Liver (tissue), 9 donors: ENCODE results near the gene OGG1. TPM values are rescaled to one million over a fixed set of nuclear protein-coding genes. Genes with fewer than 3 reads are reported as not detected.

Source experiments
- DNase-seq: peaks from one replicate; pipeline ENCODE4 v3.0.0-alpha.2; 2017; ENCODE audit warnings: low spot score
- H3K27ac ChIP-seq, 2 donors: one replicate each; pipeline ENCODE4 v1.7.0; 2013; ENCODE audit warnings: inconsistent platforms in 2 of 2, low read length in 2 of 2, control low read depth in 1 of 2, low read depth in 1 of 2, mild to moderate bottlenecking in 1 of 2
- H3K27me3 ChIP-seq, 4 donors: one replicate each; pipeline versions ENCODE4 v1.6.1 to v1.7.0; 2013; ENCODE audit warnings: low read length in 3 of 4, inconsistent platforms in 1 of 4, mild to moderate bottlenecking in 1 of 4, moderate library complexity in 1 of 4; ENCODE audit not compliant: control insufficient read depth in 4 of 4, insufficient read depth in 4 of 4
- H3K36me3 ChIP-seq, 4 donors: one replicate each; pipeline versions ENCODE4 v1.6.1 to v1.7.0; 2013; ENCODE audit warnings: low read length in 3 of 4, mild to moderate bottlenecking in 3 of 4, low read depth in 1 of 4, moderate library complexity in 1 of 4; ENCODE audit not compliant: control insufficient read depth in 4 of 4, insufficient read depth in 3 of 4
- H3K4me1 ChIP-seq, 4 donors: one replicate each; pipeline versions ENCODE4 v1.6.1 to v1.7.0; 2013; ENCODE audit warnings: low read length in 3 of 4, mild to moderate bottlenecking in 3 of 4, moderate library complexity in 1 of 4; ENCODE audit not compliant: control insufficient read depth in 4 of 4, insufficient read depth in 4 of 4
- H3K4me3 ChIP-seq, 3 donors: one replicate each; pipeline versions ENCODE4 v1.6.1 to v1.7.0; 2013; ENCODE audit warnings: low read length in 3 of 3, control low read depth in 1 of 3, low read depth in 1 of 3, mild to moderate bottlenecking in 1 of 3
- H3K9ac ChIP-seq, 2 donors: one replicate each; pipeline ENCODE4 v1.7.0; 2013; ENCODE audit warnings: low read length in 2 of 2, mild to moderate bottlenecking in 2 of 2, moderate library complexity in 2 of 2, control low read depth in 1 of 2, low read depth in 1 of 2
- H3K9me3 ChIP-seq, 4 donors: one replicate each; pipeline versions ENCODE4 v1.6.1 to v1.7.0; 2013; ENCODE audit warnings: low read length in 3 of 4; ENCODE audit not compliant: control insufficient read depth in 4 of 4
- EGR1 ChIP-seq, 2 donors: IDR thresholded peaks; 2 replicates each; pipeline ENCODE4 v1.6.1; 2016 to 2018; ENCODE audit warnings: antibody characterized with exemption in 2 of 2, low read depth in 2 of 2
- FOXA1 ChIP-seq: IDR thresholded peaks from 2 replicates; pipeline ENCODE4 v1.6.1; 2016; ENCODE audit warnings: antibody characterized with exemption
- FOXA2 ChIP-seq: IDR thresholded peaks from 2 replicates; pipeline ENCODE4 v1.6.1; 2016; ENCODE audit warnings: antibody characterized with exemption
- GABPA ChIP-seq, 2 donors: IDR thresholded peaks in 1 of 2; conservative IDR thresholded peaks in 1 of 2; 2 replicates each; pipeline ENCODE4 v1.6.1; 2016; ENCODE audit warnings: antibody characterized with exemption in 2 of 2, mild to moderate bottlenecking in 1 of 2, moderate library complexity in 1 of 2
- HNF4A ChIP-seq, 2 donors: conservative IDR thresholded peaks; 2 replicates each; pipeline ENCODE4 v1.6.1; 2016; ENCODE audit warnings: antibody characterized with exemption in 2 of 2, mild to moderate bottlenecking in 2 of 2
- HNF4G ChIP-seq: IDR thresholded peaks from 2 replicates; pipeline ENCODE4 v1.6.1; 2016; ENCODE audit warnings: antibody characterized with exemption
- JUND ChIP-seq, 2 donors: IDR thresholded peaks; 2 replicates each; pipeline ENCODE4 v1.6.1; 2016; ENCODE audit warnings: antibody characterized with exemption in 2 of 2
- NR2F2 ChIP-seq: IDR thresholded peaks from 2 replicates; pipeline ENCODE4 v1.6.1; 2016; ENCODE audit warnings: antibody characterized with exemption
- RAD21 ChIP-seq, 2 donors: IDR thresholded peaks; 2 replicates each; pipeline ENCODE4 v1.6.1; 2016; ENCODE audit warnings: antibody characterized with exemption in 2 of 2, mild to moderate bottlenecking in 2 of 2
- SP1 ChIP-seq: IDR thresholded peaks from 2 replicates; pipeline ENCODE4 v1.6.1; 2018; ENCODE audit warnings: antibody characterized with exemption, mild to moderate bottlenecking
- TAF1 ChIP-seq: conservative IDR thresholded peaks from 2 replicates; pipeline ENCODE4 v1.6.1; 2016; ENCODE audit warnings: antibody characterized with exemption, mild to moderate bottlenecking
- YY1 ChIP-seq: IDR thresholded peaks from 2 replicates; pipeline ENCODE4 v1.6.1; 2016; ENCODE audit warnings: antibody characterized with exemption, mild to moderate bottlenecking
- WGBS: extraction: QIAGEN DNeasy Blood & Tissue Kit; methylation state at CpG from one replicate; pipeline ENCODE4 v1.1.7; 2013; 5-methylcytosine and 5-hydroxymethylcytosine counted together
- polyA plus RNA-seq, 2 donors: library from polyadenylated mRNA; stranded (reverse) in 1 of 2; unstranded in 1 of 2; fragments of 200-250 nt in 1 of 2; fragments of >200 nt in 1 of 2; fragmentation: Nextera tagmentation in 1 of 2; extraction: Ambion mirVana in 1 of 2; gene quantifications; one replicate each; pipeline versions ENCODE4 v1.2.1 to v1.2.3, GENCODE V29; 2013 to 2015
- total RNA-seq, 2 donors: library from RNA; depleted of rRNA; stranded (reverse); fragments of >200 nt; gene quantifications; one replicate each; pipeline ENCODE4 v1.2.3, GENCODE V29; 2014
- TF ChIP-seq, protein P1 (sequence below): fragments of 150-350 bp; IDR thresholded peaks from 2 replicates; pipeline ENCODE4 v1.5.1; 2017; ENCODE audit warnings: improper control_type of control experiment, low read depth, low read length; ENCODE audit not compliant: missing input control
- TF ChIP-seq, protein P2 (sequence below): IDR thresholded peaks from 2 replicates; pipeline ENCODE4 v1.6.1; 2016; ENCODE audit warnings: antibody characterized with exemption, mild to moderate bottlenecking
- TF ChIP-seq, protein P3 (sequence below): IDR thresholded peaks from 2 replicates; pipeline ENCODE4 v1.6.1; 2016; ENCODE audit warnings: antibody characterized with exemption
- TF ChIP-seq, protein P4 (sequence below): IDR thresholded peaks from 2 replicates; pipeline ENCODE4 v1.6.1; 2016; ENCODE audit warnings: antibody characterized with exemption
- donor health status: healthy.
- donor health status: healthy.
- donor health status: healthy.
- donor health status: healthy.
- donor health status: healthy.

The OGG1 gene
- total and polyA plus RNA-seq, 4 donors = 8.9 to 19.8 (median 10.0) TPM

DNA sequence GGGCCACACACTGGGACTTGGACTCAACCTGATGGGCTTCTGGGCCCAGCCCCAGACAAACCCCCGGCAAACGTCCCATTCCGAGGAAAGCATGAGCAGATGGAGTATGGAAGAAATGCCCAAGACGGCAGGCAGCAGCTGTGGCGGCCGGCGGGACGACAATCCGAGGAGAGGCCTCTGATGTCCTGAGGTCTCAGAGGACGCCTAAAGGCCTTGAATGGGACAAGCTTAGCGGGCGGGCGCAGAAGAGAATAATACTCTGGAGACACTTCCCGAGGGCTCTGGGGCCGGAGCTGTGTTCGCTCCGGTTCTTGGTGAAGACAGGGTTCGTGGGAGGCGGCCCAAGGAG lies 482 bp upstream of the OGG1 start:
- Histone ChIP-seq H3K27me3 (no peaks in the 10 kb centered on the region), H3K27ac (peak overlapping the region; percentile 64 to 88), H3K4me1 (peaks cover 5 to 27% (median 22%) of the 10 kb centered on the region in 4 donors), H3K4me3 (peak overlapping the region; percentile 61 to 85 (median 75)), H3K9ac (peak overlapping the region; percentile 27 to 42), H3K9me3 (no peaks in the 10 kb centered on the region), H3K36me3 (peaks cover 16 to 46% (median 34%) of the 10 kb centered on the region in 4 donors)
- DNase-seq = no peak
- WGBS = 12% methylated on average over 19 of the region's 19 CpGs
- TF ChIP-seq, protein P1, sequence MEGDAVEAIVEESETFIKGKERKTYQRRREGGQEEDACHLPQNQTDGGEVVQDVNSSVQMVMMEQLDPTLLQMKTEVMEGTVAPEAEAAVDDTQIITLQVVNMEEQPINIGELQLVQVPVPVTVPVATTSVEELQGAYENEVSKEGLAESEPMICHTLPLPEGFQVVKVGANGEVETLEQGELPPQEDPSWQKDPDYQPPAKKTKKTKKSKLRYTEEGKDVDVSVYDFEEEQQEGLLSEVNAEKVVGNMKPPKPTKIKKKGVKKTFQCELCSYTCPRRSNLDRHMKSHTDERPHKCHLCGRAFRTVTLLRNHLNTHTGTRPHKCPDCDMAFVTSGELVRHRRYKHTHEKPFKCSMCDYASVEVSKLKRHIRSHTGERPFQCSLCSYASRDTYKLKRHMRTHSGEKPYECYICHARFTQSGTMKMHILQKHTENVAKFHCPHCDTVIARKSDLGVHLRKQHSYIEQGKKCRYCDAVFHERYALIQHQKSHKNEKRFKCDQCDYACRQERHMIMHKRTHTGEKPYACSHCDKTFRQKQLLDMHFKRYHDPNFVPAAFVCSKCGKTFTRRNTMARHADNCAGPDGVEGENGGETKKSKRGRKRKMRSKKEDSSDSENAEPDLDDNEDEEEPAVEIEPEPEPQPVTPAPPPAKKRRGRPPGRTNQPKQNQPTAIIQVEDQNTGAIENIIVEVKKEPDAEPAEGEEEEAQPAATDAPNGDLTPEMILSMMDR = no peak
- TF ChIP-seq, protein P2, sequence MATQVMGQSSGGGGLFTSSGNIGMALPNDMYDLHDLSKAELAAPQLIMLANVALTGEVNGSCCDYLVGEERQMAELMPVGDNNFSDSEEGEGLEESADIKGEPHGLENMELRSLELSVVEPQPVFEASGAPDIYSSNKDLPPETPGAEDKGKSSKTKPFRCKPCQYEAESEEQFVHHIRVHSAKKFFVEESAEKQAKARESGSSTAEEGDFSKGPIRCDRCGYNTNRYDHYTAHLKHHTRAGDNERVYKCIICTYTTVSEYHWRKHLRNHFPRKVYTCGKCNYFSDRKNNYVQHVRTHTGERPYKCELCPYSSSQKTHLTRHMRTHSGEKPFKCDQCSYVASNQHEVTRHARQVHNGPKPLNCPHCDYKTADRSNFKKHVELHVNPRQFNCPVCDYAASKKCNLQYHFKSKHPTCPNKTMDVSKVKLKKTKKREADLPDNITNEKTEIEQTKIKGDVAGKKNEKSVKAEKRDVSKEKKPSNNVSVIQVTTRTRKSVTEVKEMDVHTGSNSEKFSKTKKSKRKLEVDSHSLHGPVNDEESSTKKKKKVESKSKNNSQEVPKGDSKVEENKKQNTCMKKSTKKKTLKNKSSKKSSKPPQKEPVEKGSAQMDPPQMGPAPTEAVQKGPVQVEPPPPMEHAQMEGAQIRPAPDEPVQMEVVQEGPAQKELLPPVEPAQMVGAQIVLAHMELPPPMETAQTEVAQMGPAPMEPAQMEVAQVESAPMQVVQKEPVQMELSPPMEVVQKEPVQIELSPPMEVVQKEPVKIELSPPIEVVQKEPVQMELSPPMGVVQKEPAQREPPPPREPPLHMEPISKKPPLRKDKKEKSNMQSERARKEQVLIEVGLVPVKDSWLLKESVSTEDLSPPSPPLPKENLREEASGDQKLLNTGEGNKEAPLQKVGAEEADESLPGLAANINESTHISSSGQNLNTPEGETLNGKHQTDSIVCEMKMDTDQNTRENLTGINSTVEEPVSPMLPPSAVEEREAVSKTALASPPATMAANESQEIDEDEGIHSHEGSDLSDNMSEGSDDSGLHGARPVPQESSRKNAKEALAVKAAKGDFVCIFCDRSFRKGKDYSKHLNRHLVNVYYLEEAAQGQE = no peak
- no peak for TF ChIP-seq HNF4G
- no peak for TF ChIP-seq GABPA (IDR thresholded peaks at IDR 0.05 in 1 of 2, conservative IDR thresholded peaks at IDR 0.05 in 1 of 2)
- no peak for TF ChIP-seq TAF1
- TF ChIP-seq SP1 = no peak
- TF ChIP-seq, protein P3, sequence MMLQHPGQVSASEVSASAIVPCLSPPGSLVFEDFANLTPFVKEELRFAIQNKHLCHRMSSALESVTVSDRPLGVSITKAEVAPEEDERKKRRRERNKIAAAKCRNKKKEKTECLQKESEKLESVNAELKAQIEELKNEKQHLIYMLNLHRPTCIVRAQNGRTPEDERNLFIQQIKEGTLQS = no peak
- TF ChIP-seq FOXA1 = no peak
- TF ChIP-seq, protein P4, sequence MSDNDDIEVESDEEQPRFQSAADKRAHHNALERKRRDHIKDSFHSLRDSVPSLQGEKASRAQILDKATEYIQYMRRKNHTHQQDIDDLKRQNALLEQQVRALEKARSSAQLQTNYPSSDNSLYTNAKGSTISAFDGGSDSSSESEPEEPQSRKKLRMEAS = no peak
- no peak for TF ChIP-seq EGR1 (IDR thresholded peaks at IDR 0.05; ENCODE audit: low read depth in 2 of 2)
- TF ChIP-seq YY1 = no peak
- no peak for TF ChIP-seq FOXA2
- no peak for TF ChIP-seq RAD21 (IDR thresholded peaks at IDR 0.05)
- TF ChIP-seq JUND (IDR thresholded peaks at IDR 0.05) = no peak
- TF ChIP-seq NR2F2 = no peak

DNA sequence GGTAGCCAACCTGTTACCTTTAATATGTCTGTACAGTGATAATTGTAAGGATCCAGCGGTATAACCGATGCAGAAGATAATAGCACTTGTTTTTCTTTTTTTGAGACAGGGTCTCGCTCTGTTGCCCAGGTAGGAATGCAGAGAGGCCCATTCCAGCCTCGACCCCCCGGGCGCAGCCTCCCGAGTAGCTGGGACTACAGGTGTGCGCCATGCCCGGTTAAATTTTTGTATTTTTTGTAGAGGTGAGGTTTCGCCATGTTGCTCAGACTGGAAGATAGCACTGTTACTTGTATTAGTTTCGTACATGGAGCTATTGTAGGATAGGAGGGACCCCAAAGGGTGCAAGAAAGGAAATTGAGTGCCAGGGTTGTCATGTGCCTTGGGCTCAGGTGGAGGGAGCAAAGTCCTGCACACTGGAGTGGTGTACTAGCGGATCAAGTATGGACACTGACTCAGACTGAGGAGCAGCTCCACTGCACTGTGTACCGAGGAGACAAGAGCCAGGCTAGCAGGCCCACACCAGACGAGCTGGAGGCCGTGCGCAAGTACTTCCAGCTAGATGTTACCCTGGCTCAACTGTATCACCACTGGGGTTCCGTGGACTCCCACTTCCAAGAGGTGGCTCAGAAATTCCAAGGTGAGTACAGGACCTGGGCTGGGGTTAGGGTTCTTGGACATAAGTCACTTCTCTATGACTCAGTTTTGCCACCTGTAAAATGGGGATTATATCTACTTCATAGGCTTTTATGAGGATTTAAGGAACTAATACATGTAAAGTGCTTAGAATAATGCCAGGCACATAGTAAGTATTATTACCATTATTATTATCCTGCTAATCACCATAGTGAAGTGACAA lies 1.0 kb downstream of the OGG1 start:
- peak overlapping the region; percentile 61 to 85 (median 77) for H3K4me3 ChIP-seq
- H3K9ac ChIP-seq = peak overlapping the region in 1 of 2 donors; percentile 5
- H3K36me3 ChIP-seq = peaks cover 8 to 33% (median 23%) of the 10 kb centered on the region in 4 donors
- no peak for DNase-seq
- TF ChIP-seq, protein P1 = no peak
- TF ChIP-seq SP1 = peak; percentile 11
- TF ChIP-seq, protein P2 = no peak
- no peak for TF ChIP-seq FOXA2
- TF ChIP-seq HNF4A (conservative IDR thresholded peaks at IDR 0.05) = peak; percentile 56 to 65
- no peaks in the 10 kb centered on the region for H3K9me3 ChIP-seq
- peaks cover 5 to 27% (median 25%) of the 10 kb centered on the region in 4 donors for H3K4me1 ChIP-seq
- peak overlapping the region; percentile 79 to 88 for H3K27ac ChIP-seq
- no peaks in the 10 kb centered on the region for H3K27me3 ChIP-seq
- 38% methylated on average over 17 of the region's 17 CpGs for WGBS
